AG10803 (cell line): Measurements from ENCODE around the gene CIB4.

Source experiments
- DNase-seq: peaks from one replicate; pipeline ENCODE4 v3.0.0; 2010; ENCODE audit warnings: low read depth
- H3K4me3 ChIP-seq: 2 replicates; pipeline ENCODE4 v1.5.1; 2011; ENCODE audit warnings: mild to moderate bottlenecking, low read length, control low read depth
- TF ChIP-seq, protein P1 (sequence below): conservative IDR thresholded peaks from 2 replicates; pipeline ENCODE4 v1.5.1; 2011; ENCODE audit warnings: mild to moderate bottlenecking, low read length, control low read depth, inconsistent platforms

CIB4 gene

DNA sequence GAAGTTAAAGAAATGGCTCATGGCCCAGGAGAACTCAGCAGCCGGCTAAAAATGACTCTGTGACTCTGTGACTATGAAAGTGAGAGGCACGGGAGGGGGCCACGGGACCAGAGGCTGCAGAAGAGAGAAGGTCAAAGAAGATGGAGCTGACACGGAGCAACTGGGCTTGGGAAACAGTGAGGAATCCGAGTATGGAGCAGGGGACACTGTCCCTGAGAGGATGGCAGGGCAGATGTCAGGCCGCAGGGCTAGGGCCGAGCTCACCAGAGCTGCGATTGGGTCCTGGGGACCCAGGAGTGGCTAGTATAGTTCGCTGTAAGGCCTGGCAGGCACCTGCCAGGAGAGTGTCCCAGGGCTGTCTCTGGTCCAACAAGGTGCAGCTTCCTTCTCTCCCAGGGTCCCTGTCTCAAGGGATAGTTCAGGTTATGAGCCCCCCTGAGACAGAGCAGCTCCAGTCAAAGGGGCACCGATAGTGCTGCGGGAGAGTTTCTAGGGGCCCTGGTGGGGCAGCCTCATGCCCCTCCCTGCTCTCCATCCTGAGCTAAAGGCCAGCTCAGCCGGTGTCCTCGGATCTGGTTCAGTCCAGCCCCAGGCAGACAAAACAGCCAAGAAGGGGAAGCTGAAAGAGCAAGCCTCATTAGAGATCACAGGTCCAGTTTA is 42.7 kb downstream of the CIB4 start:
- DNase-seq, result no peak
- TF ChIP-seq, protein P1, sequence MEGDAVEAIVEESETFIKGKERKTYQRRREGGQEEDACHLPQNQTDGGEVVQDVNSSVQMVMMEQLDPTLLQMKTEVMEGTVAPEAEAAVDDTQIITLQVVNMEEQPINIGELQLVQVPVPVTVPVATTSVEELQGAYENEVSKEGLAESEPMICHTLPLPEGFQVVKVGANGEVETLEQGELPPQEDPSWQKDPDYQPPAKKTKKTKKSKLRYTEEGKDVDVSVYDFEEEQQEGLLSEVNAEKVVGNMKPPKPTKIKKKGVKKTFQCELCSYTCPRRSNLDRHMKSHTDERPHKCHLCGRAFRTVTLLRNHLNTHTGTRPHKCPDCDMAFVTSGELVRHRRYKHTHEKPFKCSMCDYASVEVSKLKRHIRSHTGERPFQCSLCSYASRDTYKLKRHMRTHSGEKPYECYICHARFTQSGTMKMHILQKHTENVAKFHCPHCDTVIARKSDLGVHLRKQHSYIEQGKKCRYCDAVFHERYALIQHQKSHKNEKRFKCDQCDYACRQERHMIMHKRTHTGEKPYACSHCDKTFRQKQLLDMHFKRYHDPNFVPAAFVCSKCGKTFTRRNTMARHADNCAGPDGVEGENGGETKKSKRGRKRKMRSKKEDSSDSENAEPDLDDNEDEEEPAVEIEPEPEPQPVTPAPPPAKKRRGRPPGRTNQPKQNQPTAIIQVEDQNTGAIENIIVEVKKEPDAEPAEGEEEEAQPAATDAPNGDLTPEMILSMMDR, result no peak

DNA sequence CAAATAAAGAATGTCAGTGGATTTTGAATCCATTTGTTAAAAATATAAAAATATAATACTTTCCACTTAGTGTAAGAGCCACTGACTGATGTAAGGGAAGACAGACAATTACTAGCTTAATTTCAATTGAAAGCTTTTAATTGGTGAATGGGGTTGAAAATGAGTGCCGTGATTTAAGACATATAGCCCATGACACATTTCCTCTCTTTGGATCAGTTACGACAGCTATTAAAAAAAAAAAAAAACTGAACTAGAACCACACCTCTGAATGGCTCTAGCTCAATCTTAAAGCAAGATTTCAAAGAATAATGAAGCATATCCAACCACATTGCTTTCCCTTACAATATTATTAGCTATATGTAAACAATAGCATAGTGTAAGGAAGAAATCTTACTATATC is 44.0 kb downstream of the CIB4 start:
- H3K4me3 ChIP-seq, result no peak overlapping the region
- DNase-seq, result no peak
- TF ChIP-seq, protein P1, result no peak

More for the DNA sequence above, 42.7 kb downstream of the CIB4 start:
- H3K4me3 ChIP-seq, result no peak overlapping the region

DNA sequence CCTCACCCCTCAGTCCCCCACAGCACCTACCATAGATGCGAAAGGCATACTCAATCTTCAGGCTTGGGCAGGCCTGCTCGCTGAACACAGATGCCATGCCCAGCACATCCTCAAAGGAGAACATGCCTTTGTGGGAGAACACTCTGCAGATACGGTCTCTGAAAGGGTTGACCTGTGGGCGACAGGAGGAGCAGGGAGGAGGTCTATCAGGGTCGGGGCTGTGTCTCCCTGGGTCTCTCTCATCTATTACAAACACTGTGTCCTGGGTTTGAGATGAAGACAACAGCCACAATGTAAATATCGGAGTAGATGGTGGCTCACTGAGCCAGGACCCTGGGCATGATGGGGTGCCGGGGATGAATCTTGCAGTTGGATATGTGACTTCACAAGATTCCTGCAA is 46.0 kb downstream of the CIB4 start:
- no peak overlapping the region for H3K4me3 ChIP-seq
- no peak for DNase-seq
- TF ChIP-seq, protein P1, result no peak

DNA sequence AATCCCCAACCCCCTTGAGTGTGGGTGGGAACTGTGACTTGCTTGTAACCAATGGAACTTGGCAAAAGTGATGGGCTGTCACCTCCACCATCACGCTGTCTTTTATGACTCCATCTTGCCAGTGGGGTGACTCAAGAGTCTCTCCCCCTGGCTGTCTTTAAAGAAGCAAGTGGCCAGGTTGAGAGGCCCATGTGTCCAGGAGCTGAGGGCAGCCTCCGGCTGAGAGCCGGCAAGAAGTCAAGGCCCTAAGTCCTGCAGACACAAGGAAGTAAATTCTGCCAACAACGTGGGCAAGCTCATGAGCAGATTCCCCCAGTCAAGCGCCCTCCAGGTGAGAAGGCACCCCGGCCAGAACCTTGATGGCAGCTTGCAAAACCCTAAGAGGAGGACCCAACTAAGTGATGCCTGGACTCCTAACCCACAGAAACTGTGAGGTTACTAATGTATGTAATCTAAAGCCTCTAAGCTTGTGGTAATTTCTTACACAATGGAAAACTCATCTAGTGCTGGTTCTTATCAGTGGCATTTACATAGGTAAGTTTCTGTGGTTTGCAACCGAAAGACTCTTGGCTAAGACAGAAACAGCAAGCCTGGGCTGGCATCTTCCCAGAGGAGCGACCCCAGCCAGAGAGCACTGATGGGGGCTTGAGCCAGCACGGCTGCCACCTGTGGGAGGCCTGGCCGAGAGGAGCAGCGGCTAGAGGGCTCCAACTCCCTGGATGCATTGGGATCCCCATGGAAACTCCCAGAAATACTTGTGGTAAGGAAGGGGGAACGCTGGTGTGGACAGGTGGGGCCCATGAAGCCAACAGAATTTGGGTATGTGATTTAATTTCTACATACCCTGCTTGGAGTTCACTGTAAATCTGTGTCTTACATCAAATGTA is 49.3 kb downstream of the CIB4 start:
- TF ChIP-seq, protein P1, result no peak
- no peak for DNase-seq
- no peak overlapping the region for H3K4me3 ChIP-seq

DNA sequence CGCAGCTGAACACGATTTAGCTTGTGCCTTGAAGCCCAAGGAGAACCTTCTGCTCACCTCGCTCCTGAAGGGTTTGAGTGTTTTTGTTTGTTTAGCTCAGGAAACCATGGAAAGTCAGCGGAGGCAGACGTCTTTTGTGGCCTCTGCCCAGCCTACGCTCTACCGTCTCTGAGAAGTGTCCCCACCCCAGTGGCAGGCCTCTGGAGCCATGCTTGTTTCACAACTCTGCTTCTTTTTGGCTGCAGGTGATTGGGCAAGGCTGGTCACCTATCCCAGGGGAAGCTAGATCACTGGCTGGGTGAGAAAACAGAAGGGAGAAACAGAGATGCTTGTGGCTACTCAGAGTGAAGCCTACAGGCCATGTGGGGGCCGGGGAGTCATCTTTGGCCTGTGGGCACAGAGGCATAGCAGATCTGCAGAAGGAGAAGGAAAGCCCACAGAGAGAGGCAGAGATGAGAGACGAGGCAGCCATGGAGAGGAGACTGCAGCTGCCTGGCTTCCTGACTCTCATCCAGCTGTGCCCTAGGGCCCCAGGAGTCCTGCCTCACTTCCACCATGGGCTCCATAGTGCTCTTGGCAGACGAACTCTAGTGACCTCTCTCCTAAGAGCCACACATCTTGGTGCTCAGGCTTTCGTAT is 50.1 kb downstream of the CIB4 start:
- H3K4me3 ChIP-seq, result no peak overlapping the region
- DNase-seq, result no peak
- TF ChIP-seq, protein P1, result no peak

DNA sequence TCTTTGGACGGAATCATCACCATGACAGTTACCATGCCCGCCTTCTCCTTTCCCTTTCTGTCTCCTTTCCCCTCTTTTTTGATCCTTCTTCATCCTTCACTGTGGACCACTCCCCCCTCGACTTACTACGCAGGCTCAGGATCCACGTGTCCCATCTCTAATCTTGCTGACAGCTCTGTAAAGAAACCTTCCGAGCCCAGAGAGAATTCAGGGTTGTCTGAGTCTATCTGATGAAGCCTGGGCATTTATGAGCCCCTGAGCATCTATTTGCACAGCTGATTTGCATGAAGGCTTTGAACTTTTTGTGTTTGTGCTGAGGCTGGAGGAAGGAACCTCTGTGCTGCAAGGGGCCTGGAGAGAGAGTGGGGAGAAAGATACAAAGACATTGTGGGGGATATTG is 50.7 kb downstream of the CIB4 start:
- H3K4me3 ChIP-seq, result no peak overlapping the region
- TF ChIP-seq, protein P1, result no peak
- no peak for DNase-seq
